ENCODE results near the gene KRTAP4-1. TPM values are rescaled to one million over a fixed set of nuclear protein-coding genes. Genes with fewer than 3 reads are reported as not detected.
A peak's percentile ranks its signal among the peaks of the same experiment; 100 is the strongest.

The KRTAP4-1 gene
- total and polyA plus RNA-seq, 8 donors: not detected

DNA sequence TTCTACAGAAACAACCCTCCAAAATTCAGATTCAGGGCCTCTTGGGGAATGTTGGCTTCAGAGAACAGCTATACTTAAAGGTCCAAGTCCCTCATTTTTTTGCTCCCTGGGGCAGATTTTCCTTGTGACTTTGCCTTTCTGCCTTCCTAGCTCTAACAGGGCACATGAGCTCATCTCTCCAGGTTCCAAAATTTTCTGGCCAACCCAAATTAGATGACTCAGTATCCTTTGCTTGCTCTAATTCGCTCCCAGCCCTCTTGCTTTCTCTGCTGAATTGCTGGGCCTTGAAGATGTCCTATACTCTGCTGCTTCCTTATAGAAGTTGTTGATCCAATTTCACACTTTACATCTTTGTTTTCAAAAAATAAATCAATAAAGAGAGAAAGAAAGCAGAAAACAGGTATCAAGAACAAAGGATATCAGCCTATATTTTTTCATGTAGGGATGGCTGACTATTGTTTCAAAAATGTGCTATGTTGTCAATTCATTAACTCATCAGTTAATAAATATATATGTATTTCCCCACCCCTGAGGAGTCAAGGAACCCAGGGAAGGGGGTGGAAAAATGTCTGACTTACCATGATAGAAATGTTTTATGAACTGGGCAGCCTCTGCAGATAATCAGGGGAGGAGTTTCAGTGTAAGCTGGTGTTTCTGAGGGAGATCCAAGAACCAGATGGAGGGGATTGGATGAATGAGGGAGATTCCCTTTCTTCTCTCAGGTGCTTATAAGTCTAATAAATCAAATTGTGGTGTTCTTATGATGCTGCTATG is 5.7 kb downstream of the KRTAP4-1 start:
- 69 to 92% methylated on average over 1 of the region's 1 CpG for WGBS, 2 donors
- TF ChIP-seq, protein P1, sequence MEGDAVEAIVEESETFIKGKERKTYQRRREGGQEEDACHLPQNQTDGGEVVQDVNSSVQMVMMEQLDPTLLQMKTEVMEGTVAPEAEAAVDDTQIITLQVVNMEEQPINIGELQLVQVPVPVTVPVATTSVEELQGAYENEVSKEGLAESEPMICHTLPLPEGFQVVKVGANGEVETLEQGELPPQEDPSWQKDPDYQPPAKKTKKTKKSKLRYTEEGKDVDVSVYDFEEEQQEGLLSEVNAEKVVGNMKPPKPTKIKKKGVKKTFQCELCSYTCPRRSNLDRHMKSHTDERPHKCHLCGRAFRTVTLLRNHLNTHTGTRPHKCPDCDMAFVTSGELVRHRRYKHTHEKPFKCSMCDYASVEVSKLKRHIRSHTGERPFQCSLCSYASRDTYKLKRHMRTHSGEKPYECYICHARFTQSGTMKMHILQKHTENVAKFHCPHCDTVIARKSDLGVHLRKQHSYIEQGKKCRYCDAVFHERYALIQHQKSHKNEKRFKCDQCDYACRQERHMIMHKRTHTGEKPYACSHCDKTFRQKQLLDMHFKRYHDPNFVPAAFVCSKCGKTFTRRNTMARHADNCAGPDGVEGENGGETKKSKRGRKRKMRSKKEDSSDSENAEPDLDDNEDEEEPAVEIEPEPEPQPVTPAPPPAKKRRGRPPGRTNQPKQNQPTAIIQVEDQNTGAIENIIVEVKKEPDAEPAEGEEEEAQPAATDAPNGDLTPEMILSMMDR (IDR thresholded peaks at IDR 0.05): no peak
- no peak for ATAC-seq
- Histone ChIP-seq H3K27me3 (no peaks in the 10 kb centered on the region), H3K4me1 (no peaks in the 10 kb centered on the region), H3K36me3 (no peaks in the 10 kb centered on the region), H3K4me3 (no peak overlapping the region), H3K27ac (no peak overlapping the region), H3K9me3 (no peaks in the 10 kb centered on the region)
- no peak for FAIRE-seq
- DNase-seq: no peak
- intact Hi-C loops (cut with DNase I): no loop called here

DNA sequence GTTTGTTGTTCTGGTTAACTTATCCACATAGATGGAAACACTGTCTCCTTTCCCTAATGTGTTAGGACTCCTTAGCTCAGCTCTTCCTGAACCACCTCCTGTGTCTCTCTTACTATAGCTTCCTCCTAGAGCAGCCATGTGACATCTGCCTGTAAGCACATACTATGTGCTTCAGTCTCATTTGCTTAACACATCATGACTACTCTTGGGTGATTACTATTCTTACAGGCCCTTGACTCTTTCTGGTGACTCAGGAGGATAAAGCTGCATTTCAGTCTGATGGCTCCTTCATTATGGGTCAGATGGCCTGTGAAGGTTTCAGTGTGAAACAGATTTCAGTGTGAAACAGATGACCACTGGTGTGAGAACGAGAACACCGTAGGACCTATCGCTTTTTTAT is 6.4 kb downstream of the KRTAP4-1 start:
- DNase-seq (no peak), ATAC-seq (peak in 2 of 4 donors; percentile 21 to 38), FAIRE-seq (no peak)
- Histone ChIP-seq H3K4me1 (no peaks in the 10 kb centered on the region), H3K36me3 (no peaks in the 10 kb centered on the region), H3K27ac (no peak overlapping the region), H3K9me3 (no peaks in the 10 kb centered on the region), H3K27me3 (no peaks in the 10 kb centered on the region), H3K4me3 (no peak overlapping the region)
- WGBS, 2 donors: 89 to 92% methylated on average over 3 of the region's 3 CpGs
- TF ChIP-seq, protein P1 (IDR thresholded peaks at IDR 0.05): no peak
- intact Hi-C loops (cut with DNase I): no loop called here

DNA sequence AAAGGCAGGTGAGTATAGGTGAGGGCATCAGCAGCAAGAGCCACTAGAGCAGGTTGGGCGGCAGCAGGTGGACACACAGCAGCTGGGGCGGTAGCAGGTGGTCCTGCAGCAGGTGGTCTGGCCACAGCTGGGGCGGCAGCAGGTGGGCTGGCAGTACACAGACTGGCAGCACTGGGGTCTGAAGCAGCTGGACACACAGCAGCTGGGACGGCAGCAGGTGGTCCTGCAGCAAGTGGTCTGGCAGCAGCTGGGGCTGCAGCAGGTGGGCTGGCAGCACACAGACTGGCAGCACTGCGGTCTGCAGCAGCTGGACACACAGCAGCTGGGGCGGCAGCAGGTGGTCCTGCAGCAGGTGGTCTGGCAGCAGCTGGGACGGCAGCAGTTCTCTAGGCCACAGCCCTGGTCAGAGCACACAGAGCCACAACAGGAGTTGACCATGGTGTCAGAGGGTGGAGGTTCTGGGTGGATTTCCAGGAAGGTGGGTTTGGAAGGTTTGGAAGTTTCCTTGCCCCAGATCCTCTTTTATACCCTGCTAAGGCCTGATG is 6.9 kb downstream of the KRTAP4-1 start, which contains the start of gene KRTAP4-2:
Gene KRTAP4-2 (minus strand): TSS at position 495 of the 545 bp plus-strand sequence. CDS start 57 bp downstream, at position 438.
- H3K27me3 ChIP-seq: no peaks in the 10 kb centered on the region

DNA sequence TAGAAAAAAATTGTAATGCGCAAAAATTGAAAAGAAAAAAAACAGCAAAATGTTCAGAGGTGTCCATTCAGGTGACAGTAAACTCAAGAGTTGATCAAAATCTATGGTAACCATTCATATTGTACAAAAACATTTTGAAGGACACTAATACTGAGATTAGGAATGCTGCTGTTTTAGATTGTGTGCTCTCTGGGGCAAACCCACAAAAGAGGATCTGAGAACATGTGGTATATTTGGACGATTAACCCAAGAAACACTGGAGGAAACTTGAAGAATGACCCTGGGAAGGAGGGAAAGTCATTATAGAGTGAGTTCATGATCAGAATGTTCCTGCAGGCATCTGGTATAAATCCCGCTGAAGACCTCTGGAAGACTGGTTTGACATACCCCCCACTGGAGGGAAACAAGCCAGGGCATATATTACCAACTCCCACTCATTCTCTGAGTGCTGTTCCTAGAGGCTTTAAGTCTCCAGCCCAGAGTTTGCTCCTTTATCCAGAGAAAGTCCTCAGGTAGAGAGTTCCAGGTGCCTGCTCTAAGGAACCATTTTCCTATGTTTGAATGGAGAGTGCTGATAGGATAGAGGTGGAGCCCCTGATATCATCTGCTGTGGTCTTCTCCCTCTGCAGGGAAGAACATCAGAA is 7.8 kb downstream of the KRTAP4-1 start:
- no peaks in the 10 kb centered on the region for H3K36me3 ChIP-seq
- TF ChIP-seq, protein P1 (IDR thresholded peaks at IDR 0.05): no peak
- intact Hi-C loops (cut with DNase I): no loop called here
- H3K4me3 ChIP-seq: no peak overlapping the region
- no peaks in the 10 kb centered on the region for H3K9me3 ChIP-seq
- DNase-seq (no peak), FAIRE-seq (peak; percentile 17), ATAC-seq (no peak)
- H3K27ac ChIP-seq: no peak overlapping the region
- no peaks in the 10 kb centered on the region for H3K27me3 ChIP-seq
- WGBS, 2 donors: 61 to 65% methylated on average over 3 of the region's 3 CpGs
- no peaks in the 10 kb centered on the region for H3K4me1 ChIP-seq

More for the DNA sequence above, 6.9 kb downstream of the KRTAP4-1 start, which contains the start of gene KRTAP4-2:
- FAIRE-seq: no peak
- Histone ChIP-seq H3K36me3 (no peaks in the 10 kb centered on the region), H3K9me3 (no peaks in the 10 kb centered on the region), H3K27ac (no peak within 1 kb of the TSS), H3K4me1 (no peaks in the 10 kb centered on the region), H3K4me3 (no peak within 1 kb of the TSS)
- intact Hi-C loops (cut with DNase I): no loop called here
- ATAC-seq: no peak
- 86 to 93% methylated on average over 7 of the region's 7 CpGs for WGBS, 2 donors
- TF ChIP-seq, protein P1 (IDR thresholded peaks at IDR 0.05): no peak
- no peak for DNase-seq

All from pancreas (tissue), 10 donors.